HEK293 (cell line): Measurements from ENCODE around the gene CYP4F22.

Experiments
- CTCF ChIA-PET: fragments of 350-600 bp; formaldehyde crosslinking; extraction: SDS; loops from one replicate; lab custom pipeline; 2021; ENCODE audit warnings: antibody characterized with exemption; lab: Yijun Ruan, JAX
- POLR2A ChIA-PET: fragments of 300-600 bp; formaldehyde crosslinking; extraction: SDS; loops from one replicate; lab custom pipeline; 2020; ENCODE audit warnings: antibody characterized with exemption, inconsistent platforms; lab: Yijun Ruan, JAX
- H3K27ac ChIP-seq: fragments of 200-500 bp; sonication (Bioruptor generic); 2 replicates; pipeline ENCODE4 v1.5.1; 2014; ENCODE audit warnings: low read depth, low read length, control low read depth, inconsistent platforms; ENCODE audit errors: extremely low read depth
- H3K36me3 ChIP-seq, 2 experiments: fragments of 200-500 bp in 1 of 2; sonication (Bioruptor generic) in 1 of 2; 1 replicate in 1 of 2; 2 replicates in 1 of 2; pipeline ENCODE4 v1.5.1; 2014 to 2017; ENCODE audit warnings: inconsistent platforms in 2 of 2, low read length in 2 of 2; ENCODE audit not compliant: control insufficient read depth in 2 of 2, insufficient read depth in 1 of 2
- H3K4me1 ChIP-seq: fragments of 200-500 bp; sonication (Bioruptor generic); 2 replicates; pipeline ENCODE4 v1.5.1; 2014; ENCODE audit warnings: mild to moderate bottlenecking, low read length, inconsistent platforms; ENCODE audit not compliant: control insufficient read depth, insufficient read depth
- H3K4me3 ChIP-seq: 2 replicates; pipeline ENCODE4 v1.5.1; 2011; ENCODE audit warnings: low read depth, mild to moderate bottlenecking, control low read depth, low read length, moderate library complexity
- H3K9me3 ChIP-seq: fragments of 200-500 bp; sonication (Bioruptor generic); 2 replicates; pipeline ENCODE4 v1.5.1; 2014; ENCODE audit warnings: low read depth, low read length, inconsistent platforms; ENCODE audit not compliant: control insufficient read depth, insufficient read depth
- ELK4 ChIP-seq: IDR thresholded peaks from 2 replicates; pipeline ENCODE4 v1.6.1; 2011; ENCODE audit warnings: mild to moderate bottlenecking, low read depth, low read length, borderline replicate concordance
- GLI2 ChIP-seq: fragments of 450-650 bp; formaldehyde crosslinking; IDR thresholded peaks from 2 replicates; pipeline ENCODE4; 2017; ENCODE audit warnings: missing biosample characterization, missing genetic modification characterization, low read depth, borderline replicate concordance
- KLF9 ChIP-seq: fragments of 450-650 bp; formaldehyde crosslinking; IDR thresholded peaks from 2 replicates; pipeline ENCODE4 v1.5.1; 2016; ENCODE audit warnings: missing biosample characterization, missing genetic modification characterization, low read depth
- PRDM2 ChIP-seq: fragments of 450-650 bp; formaldehyde crosslinking; IDR thresholded peaks from 2 replicates; pipeline ENCODE4 v1.5.1; 2016; ENCODE audit warnings: missing biosample characterization, missing genetic modification characterization, borderline replicate concordance
- YY1 ChIP-seq: fragments of 450-650 bp; formaldehyde crosslinking; IDR thresholded peaks from 2 replicates; pipeline ENCODE4 v1.5.1; 2018; ENCODE audit warnings: missing biosample characterization, missing genetic modification characterization
- ZFP3 ChIP-seq: fragments of 450-650 bp; formaldehyde crosslinking; IDR thresholded peaks from 2 replicates; pipeline ENCODE4 v1.5.1; 2016; ENCODE audit warnings: low read depth, missing biosample characterization, missing genetic modification characterization
- ZNF133 ChIP-seq: fragments of 450-650 bp; formaldehyde crosslinking; IDR thresholded peaks from 2 replicates; pipeline ENCODE4 v1.5.1; 2016; ENCODE audit warnings: missing biosample characterization, missing genetic modification characterization
- ZNF146 ChIP-seq: fragments of 450-650 bp; formaldehyde crosslinking; IDR thresholded peaks from 2 replicates; pipeline ENCODE4 v1.5.1; 2016; ENCODE audit warnings: missing biosample characterization, missing genetic modification characterization
- ZNF292 ChIP-seq: fragments of 450-650 bp; formaldehyde crosslinking; IDR thresholded peaks from 2 replicates; pipeline ENCODE4 v1.5.1; 2016; ENCODE audit warnings: low read depth, missing biosample characterization, missing genetic modification characterization, borderline replicate concordance
- ZNF521 ChIP-seq: fragments of 450-650 bp; formaldehyde crosslinking; IDR thresholded peaks from 2 replicates; pipeline ENCODE4 v1.5.1; 2017; ENCODE audit warnings: missing biosample characterization, mild to moderate bottlenecking, missing genetic modification characterization
- ZNF529 ChIP-seq: fragments of 450-650 bp; formaldehyde crosslinking; IDR thresholded peaks from 2 replicates; pipeline ENCODE4 v1.5.1; 2017; ENCODE audit warnings: missing genetic modification characterization, missing biosample characterization; ENCODE audit not compliant: insufficient replicate concordance
- ZNF596 ChIP-seq: fragments of 450-650 bp; IDR thresholded peaks from 2 replicates; pipeline ENCODE4 v1.5.0; 2018; ENCODE audit warnings: missing biosample characterization, mild to moderate bottlenecking, missing genetic modification characterization, moderate library complexity
- ZNF610 ChIP-seq: fragments of 450-650 bp; formaldehyde crosslinking; IDR thresholded peaks from 2 replicates; pipeline ENCODE4 v1.5.1; 2016; ENCODE audit warnings: missing biosample characterization, missing genetic modification characterization, borderline replicate concordance
- ZNF660 ChIP-seq: fragments of 450-650 bp; IDR thresholded peaks from 2 replicates; pipeline ENCODE4 v1.5.1; 2018; ENCODE audit warnings: missing biosample characterization, mild to moderate bottlenecking, missing genetic modification characterization
- ZNF664 ChIP-seq: fragments of 450-650 bp; formaldehyde crosslinking; IDR thresholded peaks from 2 replicates; pipeline ENCODE4 v1.5.1; 2016; ENCODE audit warnings: missing biosample characterization, missing genetic modification characterization
- ZNF785 ChIP-seq: fragments of 450-650 bp; formaldehyde crosslinking; IDR thresholded peaks from 2 replicates; pipeline ENCODE4 v1.5.1; 2016; ENCODE audit warnings: missing biosample characterization, missing genetic modification characterization
- TF ChIP-seq, protein P1 (sequence below): fragments of 450-650 bp; formaldehyde crosslinking; IDR thresholded peaks from 2 replicates; pipeline ENCODE4 v1.5.1; 2016; ENCODE audit warnings: missing biosample characterization, missing genetic modification characterization
- TF ChIP-seq, protein P2 (sequence below): fragments of 450-650 bp; formaldehyde crosslinking; IDR thresholded peaks from 2 replicates; pipeline ENCODE4 v1.5.1; 2016; ENCODE audit warnings: missing biosample characterization, missing genetic modification characterization

CYP4F22 gene

GRCh38 chr19:15487038-15487437, 21.3 kb upstream of the CYP4F22 start:
- Histone ChIP-seq H3K27ac (no peak overlapping the region), H3K9me3 (no peaks in the 10 kb centered on the region), H3K36me3 (no peaks in the 10 kb centered on the region), H3K4me3 (no peak overlapping the region), H3K4me1 (no peaks in the 10 kb centered on the region)
- TF ChIP-seq, protein P1, sequence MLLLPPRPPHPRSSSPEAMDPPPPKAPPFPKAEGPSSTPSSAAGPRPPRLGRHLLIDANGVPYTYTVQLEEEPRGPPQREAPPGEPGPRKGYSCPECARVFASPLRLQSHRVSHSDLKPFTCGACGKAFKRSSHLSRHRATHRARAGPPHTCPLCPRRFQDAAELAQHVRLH (tag by site-specific recombination), result peak; percentile 32; the same call in 1 of the 2 replicates
- no peak for TF ChIP-seq ZNF529 (tag by site-specific recombination)
- TF ChIP-seq ZFP3, result no peak
- no peak for TF ChIP-seq ZNF133 (tag by site-specific recombination)
- no peak for TF ChIP-seq PRDM2 (tag by site-specific recombination)
- TF ChIP-seq ZNF146, result peak; percentile 85
- TF ChIP-seq, protein P2, sequence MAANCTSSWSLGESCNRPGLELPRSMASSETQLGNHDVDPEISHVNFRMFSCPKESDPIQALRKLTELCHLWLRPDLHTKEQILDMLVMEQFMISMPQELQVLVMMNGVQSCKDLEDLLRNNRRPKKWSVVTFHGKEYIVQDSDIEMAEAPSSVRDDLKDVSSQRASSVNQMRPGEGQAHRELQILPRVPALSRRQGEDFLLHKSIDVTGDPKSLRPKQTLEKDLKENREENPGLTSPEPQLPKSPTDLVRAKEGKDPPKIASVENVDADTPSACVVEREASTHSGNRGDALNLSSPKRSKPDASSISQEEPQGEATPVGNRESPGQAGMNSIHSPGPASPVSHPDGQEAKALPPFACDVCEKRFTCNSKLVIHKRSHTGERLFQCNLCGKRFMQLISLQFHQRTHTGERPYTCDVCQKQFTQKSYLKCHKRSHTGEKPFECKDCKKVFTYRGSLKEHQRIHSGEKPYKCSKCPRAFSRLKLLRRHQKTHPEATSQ (tag by site-specific recombination), result no peak
- POLR2A ChIA-PET, result no interaction called here
- CTCF ChIA-PET, result no interaction called here

DNA sequence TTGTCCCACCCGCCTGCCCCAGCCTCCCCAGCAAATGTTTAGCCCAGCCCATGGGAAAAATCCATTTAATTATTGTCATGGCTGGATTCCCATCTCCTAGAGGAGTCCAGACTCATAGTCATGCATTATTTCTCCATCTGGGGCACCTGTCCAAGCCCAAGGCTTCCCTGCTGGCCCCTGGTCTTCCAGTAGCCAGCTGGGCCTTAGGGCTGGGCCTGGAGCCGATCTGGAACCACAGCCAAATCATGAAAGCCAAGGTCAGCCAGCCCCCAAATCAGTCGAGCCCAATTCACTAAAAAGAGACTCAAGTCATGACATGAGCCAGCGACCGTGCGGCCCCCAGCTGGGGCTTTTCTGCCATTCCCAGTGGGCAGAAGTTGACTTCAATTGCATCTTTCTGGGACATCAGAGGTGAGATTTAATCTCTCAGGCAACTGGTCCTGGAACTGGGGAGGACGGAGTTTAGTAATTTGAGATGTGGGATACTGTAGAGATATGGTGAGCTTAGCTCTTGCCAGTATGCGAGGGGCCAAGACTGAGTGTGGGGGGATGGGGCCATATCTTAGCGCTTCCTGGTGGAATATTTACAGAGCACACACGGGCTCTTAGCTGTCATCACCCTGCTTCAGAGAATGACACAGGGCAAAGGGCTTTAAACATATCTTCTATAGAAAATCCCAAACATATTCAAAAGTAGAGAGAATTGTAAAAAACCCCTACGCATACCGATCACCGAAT, 19.7 kb upstream of the CYP4F22 start:
- POLR2A ChIA-PET, result no interaction called here
- Histone ChIP-seq H3K9me3 (no peaks in the 10 kb centered on the region), H3K4me3 (no peak overlapping the region), H3K36me3 (no peaks in the 10 kb centered on the region), H3K27ac (no peak overlapping the region), H3K4me1 (no peaks in the 10 kb centered on the region)
- CTCF ChIA-PET, result interaction anchor here (0.6 kb wide), 1 partner anchor 382 kb away, joined by 3 read pairs; the partner anchor contains the start of gene SYDE1
- TF ChIP-seq ZNF292 (tag by site-specific recombination), result no peak
- no peak for TF ChIP-seq ZNF785 (tag by site-specific recombination)
- no peak for TF ChIP-seq ZNF664 (tag by site-specific recombination)
- TF ChIP-seq GLI2 (tag by site-specific recombination), result no peak

GRCh38 chr19:15495151-15495550, 13.2 kb upstream of the CYP4F22 start:
- ChIA-PET CTCF (no interaction called here), POLR2A (no interaction called here)
- Histone ChIP-seq H3K9me3 (no peaks in the 10 kb centered on the region), H3K4me1 (no peaks in the 10 kb centered on the region), H3K27ac (no peak overlapping the region), H3K36me3 (no peaks in the 10 kb centered on the region), H3K4me3 (no peak overlapping the region)
- TF ChIP-seq ZNF660 (tag by site-specific recombination), result no peak
- no peak for TF ChIP-seq ELK4
- no peak for TF ChIP-seq YY1 (tag by site-specific recombination)
- no peak for TF ChIP-seq ZNF610
- no peak for TF ChIP-seq ZNF521
- no peak for TF ChIP-seq KLF9 (tag by site-specific recombination)
- no peak for TF ChIP-seq ZNF596 (tag by site-specific recombination)
